GDM1 (cell line): ENCODE measurements around the gene HOXA6.
A peak's percentile ranks its signal among the peaks of the same experiment; 100 is the strongest.

Source experiments
- DNase-seq: peaks from one replicate; lab custom pipeline; 2025; lab: John Stamatoyannopoulos, UW

Gene HOXA6

DNA sequence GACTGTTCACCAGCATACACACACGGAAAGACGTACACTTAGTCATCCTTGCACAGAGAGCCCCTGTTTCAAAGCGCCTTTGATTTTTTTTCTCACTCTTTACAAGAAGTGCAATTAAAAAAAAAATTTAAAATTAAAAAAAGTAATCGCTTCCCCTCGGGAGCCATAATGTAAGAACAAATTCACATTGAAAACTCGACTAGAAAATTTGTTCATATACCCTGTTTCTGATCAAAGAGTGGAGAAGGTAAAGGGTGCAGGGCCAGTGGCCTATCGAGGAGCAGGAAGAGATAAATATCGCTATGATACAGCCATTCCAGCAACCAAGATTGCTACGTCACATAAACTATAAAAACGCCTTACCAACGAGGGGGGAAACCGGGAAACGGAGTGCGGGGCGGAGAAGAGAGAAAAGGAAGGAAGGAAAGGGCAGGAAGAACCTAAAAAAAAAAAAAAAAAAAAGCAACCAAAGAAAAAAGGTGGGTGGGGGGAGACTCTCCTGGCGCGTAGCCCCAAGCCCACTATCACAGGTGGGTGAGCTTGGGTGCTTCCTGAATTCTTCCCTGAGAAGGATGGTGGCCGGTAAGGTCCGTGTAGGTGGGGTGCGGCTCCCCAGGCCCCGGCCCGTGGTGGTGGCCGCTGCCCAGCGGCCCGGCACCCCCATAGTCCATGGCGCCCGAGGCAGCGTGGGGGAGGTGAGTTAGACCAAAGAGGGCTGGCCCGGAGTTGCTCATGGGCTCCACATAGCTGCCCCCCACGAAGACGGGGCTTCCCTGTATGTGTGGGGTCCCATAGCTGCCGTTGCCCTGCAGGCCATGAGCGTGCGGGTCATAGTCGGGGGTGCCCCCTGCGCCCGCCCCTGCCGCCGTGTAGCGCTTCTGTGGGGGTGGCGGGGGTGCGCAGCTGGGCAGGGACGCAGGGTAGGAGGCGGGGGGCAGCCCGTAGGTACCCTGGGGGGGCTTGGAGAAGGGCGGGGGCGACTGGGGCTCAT, 39.9 kb downstream of the HOXA6 start:
- no peak for DNase-seq

- DNase-seq, result no peak
These were observed 40.7 kb downstream of the HOXA6 start for GRCh38 chr7:27106901-27107240.

GRCh38 chr7:27106181-27106900, 41.2 kb downstream of the HOXA6 start:
- no peak for DNase-seq

DNA sequence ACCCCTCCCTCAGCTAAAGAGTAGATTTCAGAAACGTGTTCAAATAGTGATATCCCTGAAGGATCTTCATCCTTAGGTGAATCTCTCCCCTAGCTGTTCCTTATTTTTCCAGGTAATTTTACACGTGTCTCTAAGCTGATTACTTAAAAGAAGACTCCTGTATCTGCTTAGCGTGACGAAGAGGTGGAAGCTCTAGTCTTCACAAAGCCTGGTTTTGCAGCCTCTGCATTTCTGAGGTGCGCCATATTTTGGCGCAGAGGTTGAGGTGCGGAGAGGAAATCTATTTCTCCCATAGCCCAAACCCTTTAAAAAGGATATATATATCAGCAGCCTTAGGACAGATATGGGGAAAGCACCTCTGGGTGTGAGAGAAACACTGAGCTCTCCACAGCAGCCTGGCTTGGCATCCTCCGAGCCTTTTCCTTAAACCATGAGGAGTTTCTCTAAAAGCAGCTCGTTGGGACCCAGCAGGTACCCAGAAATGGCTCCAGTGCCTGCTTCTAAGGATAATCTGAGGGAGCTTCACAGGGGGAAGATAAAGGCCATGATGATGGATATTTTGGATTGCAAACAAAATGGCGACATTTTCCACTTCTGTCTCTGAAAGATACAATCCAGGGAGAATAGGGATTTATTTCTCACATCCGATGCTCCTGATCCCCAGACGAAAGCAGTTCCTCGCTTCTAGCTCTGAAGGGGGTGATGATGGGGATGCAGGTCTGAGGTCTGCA, 42.1 kb downstream of the HOXA6 start:
- DNase-seq, result no peak

DNA sequence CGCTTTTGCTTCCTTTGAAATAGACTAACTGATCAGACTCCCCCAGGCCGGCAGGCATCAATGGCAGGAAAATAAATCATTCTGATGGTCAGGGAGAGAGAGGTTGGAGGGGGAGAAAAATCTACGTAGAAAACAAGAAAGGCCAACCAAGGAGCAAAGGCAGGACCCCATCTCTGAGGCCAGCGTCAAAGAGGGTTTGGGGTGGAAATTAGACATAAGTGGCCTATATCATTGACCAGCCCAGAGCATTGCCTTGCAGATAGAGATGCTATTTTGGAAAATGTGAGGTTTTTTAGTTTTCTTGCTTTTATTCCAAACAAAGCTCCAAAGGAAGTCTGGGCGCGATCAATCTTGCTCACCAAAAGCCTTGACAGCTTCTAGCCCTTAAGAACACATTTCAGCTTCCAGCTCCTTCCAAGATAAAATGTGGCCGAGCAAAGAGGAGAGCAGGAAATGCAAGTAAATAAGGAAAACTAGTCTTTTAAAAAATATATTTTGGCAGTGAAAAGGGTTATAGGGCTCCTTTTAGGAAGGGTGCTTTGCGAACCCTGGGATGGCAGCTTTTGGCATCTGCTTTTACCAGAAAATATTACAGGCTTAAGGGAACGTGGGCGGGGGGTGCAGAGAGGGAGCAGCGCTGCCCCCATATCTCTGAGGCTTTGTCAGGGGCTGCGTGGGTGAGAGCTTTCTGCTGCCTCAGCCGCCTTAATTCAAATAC, 43.1 kb downstream of the HOXA6 start:
- DNase-seq, result no peak

DNA sequence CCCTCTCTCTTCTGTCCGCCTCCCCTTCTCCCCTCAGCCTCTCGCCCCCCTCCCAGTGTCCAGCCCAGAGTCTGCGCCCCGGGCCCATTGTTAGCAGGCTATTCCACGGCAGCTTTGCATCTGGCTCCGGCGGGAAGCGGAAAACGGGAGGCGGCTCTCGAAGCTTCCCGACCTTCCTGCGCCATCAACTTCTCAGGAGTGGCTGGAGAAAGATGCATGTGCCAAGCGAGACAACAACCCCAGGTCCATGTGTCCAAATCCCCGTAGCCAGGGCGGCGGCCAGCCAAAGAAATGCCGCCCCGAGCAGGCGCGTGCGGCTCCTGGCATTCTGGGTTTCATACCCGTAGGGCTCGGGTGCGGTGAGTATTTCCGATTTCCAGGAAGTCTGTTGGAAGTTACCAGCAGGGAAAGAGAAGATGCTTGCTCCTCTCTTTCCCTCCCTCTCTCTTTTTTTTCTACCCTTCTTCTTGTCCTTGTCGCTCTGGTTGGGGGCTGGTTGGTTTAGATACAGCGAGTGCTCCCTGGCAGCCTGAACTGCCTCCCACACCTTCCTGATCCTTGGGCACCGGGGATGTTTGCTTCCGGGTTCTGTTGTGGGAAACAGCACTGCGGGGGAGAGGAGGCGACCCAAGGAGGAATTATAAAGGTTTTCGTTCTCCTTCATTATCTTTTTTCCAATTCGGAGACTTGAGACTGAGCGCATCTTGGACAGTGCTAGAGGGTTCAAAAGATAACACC, 43.9 kb downstream of the HOXA6 start:
- no peak for DNase-seq

GRCh38 chr7:27102581-27103442, 44.8 kb downstream of the HOXA6 start, which contains the start of gene HOXA2:
TSS of gene HOXA2 (minus strand) at chr7:27102683. CDS start at chr7:27102500, 183 bp downstream.
- no peak for DNase-seq

GRCh38 chr7:27101957-27102580, 45.5 kb downstream of the HOXA6 start:
- no peak for DNase-seq

DNA sequence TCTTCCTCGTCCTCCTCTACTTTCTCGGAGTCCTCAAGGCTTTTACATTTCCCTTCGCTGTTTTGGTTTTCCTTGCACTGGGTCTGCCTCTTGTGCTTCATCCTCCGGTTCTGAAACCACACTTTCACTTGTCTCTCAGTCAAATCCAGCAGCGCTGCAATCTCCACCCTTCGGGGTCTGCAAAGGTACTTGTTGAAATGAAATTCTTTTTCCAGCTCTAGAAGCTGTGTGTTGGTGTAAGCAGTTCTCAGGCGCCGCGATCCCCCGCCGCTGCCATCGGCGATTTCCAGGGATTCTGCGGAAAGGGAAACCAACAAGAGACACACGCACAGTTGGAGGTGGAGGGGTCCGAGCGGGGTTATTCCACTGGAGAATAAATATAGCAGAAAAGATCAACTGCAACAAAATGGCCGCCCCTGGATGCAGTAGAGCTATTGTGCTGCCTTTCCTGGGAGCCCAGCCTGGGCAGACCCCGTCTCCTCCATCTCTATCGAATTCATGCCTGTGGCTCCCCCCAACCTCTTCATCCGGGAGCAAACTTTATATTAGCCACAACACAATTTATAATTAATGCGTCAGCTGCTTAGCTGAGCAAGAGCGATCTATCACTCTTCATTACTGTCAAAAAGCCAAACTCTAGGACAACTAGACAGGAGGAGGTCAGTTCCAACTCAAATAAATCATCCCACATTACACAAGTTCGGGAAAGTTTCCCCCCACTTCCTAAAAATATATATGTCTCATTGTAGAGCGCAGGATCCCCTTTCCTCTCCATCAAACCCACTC, 46.2 kb downstream of the HOXA6 start:
- no peak for DNase-seq

DNA sequence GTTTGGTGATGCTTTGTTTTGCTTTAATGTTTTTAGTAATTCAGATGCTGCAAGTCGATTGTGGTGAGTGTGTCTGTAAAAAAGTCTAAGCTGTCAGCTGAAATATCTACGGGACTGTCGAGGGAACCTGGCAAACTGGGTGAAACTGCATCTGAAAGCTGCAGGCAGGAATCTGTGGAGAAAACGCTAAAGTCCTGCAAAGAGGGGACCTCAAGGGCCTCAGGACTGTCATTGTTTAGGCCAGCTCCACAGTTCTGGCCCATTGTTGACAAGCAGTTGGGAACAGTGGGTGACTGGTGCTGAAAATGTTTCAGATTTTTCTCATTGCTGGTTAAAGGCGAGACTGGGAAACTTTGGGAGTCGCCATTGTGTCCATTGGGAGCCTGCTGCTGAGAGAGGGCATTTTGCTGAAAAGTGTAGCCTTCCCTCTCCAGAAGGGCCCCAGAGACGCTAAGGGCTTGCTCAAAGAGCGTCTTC, 46.8 kb downstream of the HOXA6 start:
- DNase-seq, result no peak

DNA sequence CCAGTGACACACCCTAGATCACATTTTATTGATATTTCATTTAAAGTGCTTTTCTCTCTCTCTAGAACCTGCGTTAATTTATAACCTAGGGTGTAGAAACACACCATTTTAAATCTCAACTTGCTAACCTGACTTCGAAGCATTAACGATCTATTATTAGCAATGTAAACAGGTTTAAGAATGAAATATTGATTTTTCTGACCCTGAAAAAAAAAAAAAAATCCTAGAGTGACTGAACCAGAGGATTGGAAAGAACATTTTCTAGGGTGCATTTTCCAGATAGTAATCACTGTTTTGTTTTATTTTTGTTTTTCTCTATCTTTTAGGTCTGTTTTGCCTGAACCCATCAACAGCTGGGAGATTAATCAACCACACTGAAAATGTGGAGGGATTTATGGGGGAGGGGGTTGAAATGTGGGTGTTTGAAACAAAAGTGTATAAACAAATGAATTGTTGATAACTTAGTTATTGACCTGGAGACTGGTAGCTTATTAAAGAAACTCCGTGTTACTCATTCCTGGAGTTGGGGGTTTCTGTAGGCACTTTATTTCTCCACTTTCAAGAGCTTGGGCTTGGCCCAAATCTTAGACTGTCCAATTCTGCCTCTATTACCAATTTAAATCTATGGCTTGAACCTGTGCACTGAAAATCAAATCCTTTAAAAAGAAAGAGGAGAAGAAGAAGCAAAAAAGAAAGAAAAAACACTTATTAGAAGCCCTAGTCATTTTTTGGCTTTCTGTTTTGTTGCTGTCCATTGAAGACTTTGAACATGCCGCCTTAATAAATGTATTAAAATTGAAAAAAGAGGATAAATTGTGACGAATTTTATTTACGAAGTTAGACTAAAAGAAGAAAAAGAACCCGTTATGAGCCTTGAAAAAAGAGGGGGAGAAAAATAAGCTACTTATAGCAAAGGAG, 47.9 kb downstream of the HOXA6 start:
- no peak for DNase-seq

DNA sequence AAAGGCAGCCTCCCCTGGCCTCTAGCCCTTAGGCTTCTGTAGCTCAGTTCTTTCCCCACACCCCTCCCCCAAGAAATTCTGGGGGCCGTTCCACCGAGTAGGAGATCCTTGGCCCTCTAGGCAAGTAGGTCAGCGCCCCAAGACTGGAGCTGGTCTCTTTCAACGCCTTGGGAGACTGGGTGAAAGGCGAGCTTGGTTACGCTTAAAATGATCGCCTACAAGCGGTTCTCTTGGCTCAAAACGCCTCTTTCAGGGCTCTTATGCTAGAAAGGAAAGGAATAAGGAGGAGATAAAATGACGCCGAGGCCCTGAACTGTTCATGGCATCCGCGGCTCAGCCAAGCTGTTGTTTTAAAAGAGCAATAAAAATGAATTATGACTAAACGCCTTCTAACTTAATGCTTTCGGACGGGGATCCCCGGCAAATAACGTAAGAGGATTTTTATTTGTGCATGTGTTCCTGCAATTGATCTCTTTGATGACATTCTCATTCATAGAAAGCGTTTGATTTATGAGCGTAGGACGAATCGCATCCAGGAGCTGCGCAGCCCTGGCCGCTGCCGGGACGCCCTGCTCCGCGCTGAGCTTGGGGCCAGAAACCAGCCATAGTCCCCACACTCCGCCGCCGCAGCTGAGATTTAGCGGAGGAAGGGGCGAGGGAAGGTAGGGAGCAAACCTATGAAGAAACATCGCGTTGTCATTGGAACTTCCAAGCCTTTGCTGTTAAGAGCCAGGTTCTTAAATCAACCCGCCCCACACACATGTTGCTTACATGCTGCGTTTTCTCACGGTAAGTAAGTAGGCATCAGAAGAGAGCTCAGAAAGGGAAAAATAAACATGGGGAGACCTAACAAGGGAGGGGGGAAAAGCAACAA, 48.8 kb downstream of the HOXA6 start:
- DNase-seq, result no peak

GRCh38 chr7:27097686-27098577, 49.6 kb downstream of the HOXA6 start:
- no peak for DNase-seq

DNA sequence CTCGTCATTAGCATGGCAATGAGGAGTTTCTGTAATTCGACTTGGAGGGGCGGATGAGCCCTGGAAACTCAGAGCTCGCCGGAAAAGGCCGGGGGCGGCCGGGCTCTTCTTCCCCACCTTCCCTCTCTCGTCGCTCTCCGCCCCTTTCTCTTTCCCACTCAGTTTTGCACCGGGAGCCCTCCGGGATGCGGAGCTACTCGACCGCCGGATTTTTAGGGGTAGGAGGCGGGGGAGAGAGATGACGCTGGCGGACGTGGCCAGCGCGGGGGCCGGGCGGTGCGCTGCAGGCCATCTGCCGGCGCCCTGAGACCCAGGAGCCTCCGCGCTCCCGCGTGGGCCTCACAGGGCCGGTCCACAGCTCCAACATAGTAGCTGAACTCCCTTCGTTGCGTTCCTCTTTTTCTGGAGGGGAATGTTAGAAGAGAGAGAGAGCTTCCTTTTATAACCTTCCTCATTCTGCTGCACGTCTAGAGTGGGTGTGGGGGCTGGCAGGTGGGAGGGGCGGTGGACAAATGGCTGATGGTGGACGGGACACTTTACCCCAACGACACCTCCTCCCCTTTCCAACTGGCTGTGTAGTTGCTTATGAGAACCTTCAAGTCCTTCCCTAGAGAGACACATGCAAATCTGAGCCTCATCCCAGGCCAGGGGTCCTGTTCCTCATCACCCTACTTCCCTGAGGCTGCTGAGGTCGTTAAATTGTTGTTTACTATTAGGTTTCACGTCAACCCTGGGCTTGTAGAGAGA, 50.6 kb downstream of the HOXA6 start:
- DNase-seq, result peak; percentile 11
